B cell (primary cell): ENCODE measurements around the gene HOXD12. TPM values are rescaled to one million over a fixed set of nuclear protein-coding genes. Genes with fewer than 3 reads are reported as not detected.

Experiments used
- ATAC-seq: fragments of 200-7000 bp; cut with Tn5 transposase; one replicate; pipeline ENCODE4 v1.10.0; 2021; ENCODE audit warnings: low read depth, mild to moderate bottlenecking, moderate number of reproducible peaks, moderate library complexity
- CTCF ChIA-PET: fragments of 350-600 bp; sonication (Branson Sonifier 250); formaldehyde crosslinking; loops from one replicate; lab custom pipeline; 2021; ENCODE audit warnings: antibody characterized with exemption, inconsistent platforms; lab: Charles Lee
- POLR2A ChIA-PET: fragments of 350-600 bp; sonication (Branson Sonifier 250); formaldehyde crosslinking; loops from one replicate; lab custom pipeline; 2021; ENCODE audit warnings: antibody characterized with exemption; lab: Charles Lee
- DNase-seq: peaks from one replicate; pipeline ENCODE4 v3.0.0; 2013
- H2AFZ ChIP-seq: 2 replicates; pipeline ENCODE4 v1.6.1; 2012; ENCODE audit warnings: mild to moderate bottlenecking, low read depth, low read length; ENCODE audit not compliant: insufficient read depth, poor library complexity, severe bottlenecking
- H3K27ac ChIP-seq, 2 donors: 1 replicate in 1 of 2; 2 replicates in 1 of 2; pipeline ENCODE4 v1.5.1; 2012 to 2013; ENCODE audit warnings: low read length in 2 of 2, mild to moderate bottlenecking in 2 of 2, moderate library complexity in 1 of 2
- H3K27me3 ChIP-seq, 4 experiments: fragments of 200-600 bp in 1 of 4; sonication (generic) in 1 of 4; replicated peaks in 1 of 4; 1 replicate in 2 of 4; 2 replicates in 2 of 4; pipeline versions ENCODE4 v1.6.1 to v1.7.0; 2013 to 2016; ENCODE audit warnings: low read length in 3 of 4, mild to moderate bottlenecking in 2 of 4, mixed read lengths in 1 of 4, moderate library complexity in 1 of 4; ENCODE audit not compliant: insufficient read depth in 4 of 4, control insufficient read depth in 3 of 4; ENCODE audit errors: control extremely low read depth in 1 of 4
- H3K36me3 ChIP-seq, 2 experiments: replicated peaks in 1 of 2; 1 replicate in 1 of 2; 2 replicates in 1 of 2; pipeline versions ENCODE4 v1.6.1 to v1.7.1; 2013; ENCODE audit warnings: low read length in 1 of 2; ENCODE audit not compliant: insufficient read depth in 2 of 2, control insufficient read depth in 1 of 2; ENCODE audit errors: control extremely low read depth in 1 of 2, extremely low read depth in 1 of 2
- H3K4me1 ChIP-seq, 2 donors: fragments of 200-600 bp in 1 of 2; sonication (generic) in 1 of 2; 1 replicate in 1 of 2; 2 replicates in 1 of 2; pipeline versions ENCODE4 v1.5.1 to v1.6.1; 2013 to 2017; ENCODE audit warnings: low read length in 2 of 2; ENCODE audit not compliant: control insufficient read depth in 2 of 2, insufficient read depth in 2 of 2
- H3K4me2 ChIP-seq: replicated peaks from 2 replicates; pipeline ENCODE3; 2012; ENCODE audit warnings: mild to moderate bottlenecking, low read depth, low read length; ENCODE audit not compliant: poor library complexity, severe bottlenecking
- H3K4me3 ChIP-seq, 5 experiments: fragments of 200-600 bp in 1 of 5; sonication (generic) in 1 of 5; 1 replicate in 3 of 5; 2 replicates in 2 of 5; pipeline versions ENCODE4 v1.5.1 to v1.7.0; 2011 to 2016; ENCODE audit warnings: low read length in 4 of 5, mild to moderate bottlenecking in 4 of 5, low read depth in 2 of 5, control low read depth in 1 of 5, moderate library complexity in 1 of 5; ENCODE audit not compliant: insufficient read depth in 1 of 5; ENCODE audit errors: control extremely low read depth in 1 of 5, extremely low read depth in 1 of 5
- H3K79me2 ChIP-seq: fragments of 200-600 bp; sonication (generic); one replicate; pipeline ENCODE4 v1.6.0; 2016; ENCODE audit warnings: low read length; ENCODE audit not compliant: control insufficient read depth, insufficient read depth
- H3K9ac ChIP-seq: fragments of 200-600 bp; sonication (generic); 2 replicates; pipeline ENCODE4 v1.6.1; 2017; ENCODE audit warnings: mild to moderate bottlenecking, low read length, moderate library complexity
- H3K9me3 ChIP-seq, 3 donors: one replicate each; pipeline versions ENCODE4 v1.6.1 to v1.7.1; 2013; ENCODE audit warnings: low read length in 2 of 3; ENCODE audit not compliant: control insufficient read depth in 2 of 3, insufficient read depth in 1 of 3; ENCODE audit errors: control extremely low read depth in 1 of 3
- H4K20me1 ChIP-seq: 2 replicates; pipeline ENCODE4 v1.6.0; 2012; ENCODE audit warnings: mild to moderate bottlenecking, low read length; ENCODE audit not compliant: insufficient read depth, control insufficient read depth, poor library complexity, severe bottlenecking
- H3K27ac Mint-ChIP-seq: one replicate; pipeline ENCODE4 v1.8.0; 2021; ENCODE audit warnings: mixed read lengths
- H3K27me3 Mint-ChIP-seq: one replicate; pipeline ENCODE4 v1.8.0; 2021; ENCODE audit warnings: mixed read lengths
- H3K4me1 Mint-ChIP-seq: one replicate; pipeline ENCODE4 v1.8.0; 2021; ENCODE audit warnings: mixed read lengths
- H3K4me3 Mint-ChIP-seq: one replicate; pipeline ENCODE4 v1.8.0; 2021; ENCODE audit warnings: mixed read lengths
- H3K9me3 Mint-ChIP-seq: one replicate; pipeline ENCODE4 v1.8.0; 2022; ENCODE audit warnings: mixed read lengths; ENCODE audit not compliant: insufficient read depth
- CTCF ChIP-seq: fragments of 200-600 bp; IDR thresholded peaks from one replicate; pipeline ENCODE4 v1.8.0; 2022; ENCODE audit warnings: antibody characterized with exemption, mild to moderate bottlenecking
- EZH2 ChIP-seq: IDR thresholded peaks from 2 replicates; pipeline ENCODE4 v1.6.1; 2012; ENCODE audit warnings: borderline replicate concordance, low read depth, mild to moderate bottlenecking, moderate library complexity, low read length; ENCODE audit not compliant: insufficient read depth, poor library complexity, severe bottlenecking
- WGBS: methylation state at CpG from one replicate; pipeline ENCODE4 v1.1.5; 2013; ENCODE audit warnings: missing lambda C conversion rate; ENCODE audit not compliant: insufficient coverage; 5-methylcytosine and 5-hydroxymethylcytosine counted together
- intact Hi-C: fragments of 100-400 bp; cut with micrococcal nuclease; formaldehyde crosslinking; loops from one replicate; pipeline ENCODE4 v1.10.0; 2022
- polyA plus RNA-seq: library from polyadenylated mRNA; depleted of rRNA; stranded (reverse); fragments of >200 nt; gene quantifications from 2 replicates; pipeline ENCODE4 v1.2.3, GENCODE V29; 2012
- total RNA-seq, 2 donors: library from RNA; stranded (reverse); fragments of 120-200 nt in 1 of 2; gene quantifications; 1 replicate in 1 of 2; 2 replicates in 1 of 2; pipeline versions ENCODE4 v1.2.3 to v1.2.4, GENCODE V29; 2013 to 2022

The HOXD12 gene
- total and polyA plus RNA-seq, 2 donors (not counting 1 experiment from before 2014, with no cell fraction given): not detected

DNA sequence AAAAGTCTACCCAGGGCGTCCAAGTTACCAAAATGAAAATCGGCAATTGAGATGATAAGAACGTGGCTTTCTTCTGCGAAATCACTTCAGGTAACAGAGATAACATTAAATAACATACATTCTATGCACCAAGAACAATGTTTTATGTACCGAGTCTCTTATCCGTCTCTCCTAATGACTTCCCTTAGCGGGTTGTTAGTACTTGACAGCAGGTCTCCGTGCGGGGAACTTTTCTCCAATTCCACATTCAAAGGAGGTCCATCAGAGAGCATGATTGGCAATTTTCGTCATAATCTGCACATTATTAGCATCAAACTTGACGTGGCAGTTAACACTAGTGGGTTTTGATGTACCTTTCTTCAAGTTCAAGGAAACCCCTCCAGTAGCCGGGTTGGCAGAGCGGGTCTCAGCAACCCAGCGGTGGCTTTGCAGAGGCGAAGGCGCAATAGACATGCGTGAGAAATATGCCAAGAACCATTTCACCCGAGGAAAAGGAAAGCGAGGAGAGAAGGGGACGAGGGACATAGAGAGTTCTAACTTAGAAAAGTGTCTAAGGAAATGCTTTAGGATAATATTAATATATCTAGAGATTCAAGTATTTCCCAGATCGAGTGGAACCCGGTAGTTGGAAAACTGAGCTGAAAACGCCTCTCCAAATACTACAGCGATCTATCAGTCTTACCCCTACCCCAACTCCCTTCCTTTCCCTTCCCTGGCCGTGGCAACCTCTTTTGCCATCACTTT lies 20.9 kb upstream of the HOXD12 start:
- H2AFZ ChIP-seq: no peak overlapping the region
- 18% methylated on average over 11 of the region's 25 CpGs for WGBS
- H3K79me2 ChIP-seq: no peaks in the 10 kb centered on the region
- no peak overlapping the region for H3K4me2 ChIP-seq
- peaks cover 3% of the 10 kb centered on the region for H3K9me3 Mint-ChIP-seq
- no peak overlapping the region for H3K9ac ChIP-seq
- peaks cover 7 to 49% (median 22%) of the 10 kb centered on the region in 3 donors for H3K9me3 ChIP-seq
- H3K4me1 Mint-ChIP-seq: peaks cover 5% of the 10 kb centered on the region
- POLR2A ChIA-PET: no interaction called here
- H3K4me1 ChIP-seq: peaks cover 3 to 18% of the 10 kb centered on the region in 2 donors
- H3K27me3 Mint-ChIP-seq: peaks cover 65% of the 10 kb centered on the region
- no peak overlapping the region for H3K27ac ChIP-seq
- no peak for ATAC-seq
- DNase-seq: peak; percentile 39
- H4K20me1 ChIP-seq: no peaks in the 10 kb centered on the region
- no peak for TF ChIP-seq CTCF
- H3K27me3 ChIP-seq: peaks cover 0 to 86% (median 71%) of the 10 kb centered on the region in 4 experiments
- no peak overlapping the region for H3K4me3 Mint-ChIP-seq
- H3K27ac Mint-ChIP-seq: peak overlapping the region; percentile 64
- CTCF ChIA-PET: interaction anchor here (1.4 kb wide), 1 partner anchor 49 kb away, joined by 5 read pairs; no protein-coding TSS in a partner anchor
- intact Hi-C loops: loop anchor here (5.0 kb wide), 1 partner anchor 54 kb away; no protein-coding TSS in a partner anchor
- H3K36me3 ChIP-seq: no peaks in the 10 kb centered on the region
- H3K4me3 ChIP-seq: no peak overlapping the region

- intact Hi-C loops: loop anchor here (5.0 kb wide), 1 partner anchor 53 kb away; no protein-coding TSS in a partner anchor
- ATAC-seq: no peak
- H3K27ac ChIP-seq: no peak overlapping the region
- CTCF ChIA-PET: interaction anchor here (1.4 kb wide), 1 partner anchor 48 kb away, joined by 5 read pairs; no protein-coding TSS in a partner anchor
- H4K20me1 ChIP-seq: no peaks in the 10 kb centered on the region
- POLR2A ChIA-PET: no interaction called here
- peak overlapping the region; percentile 28 for H3K4me2 ChIP-seq
- peak overlapping the region; percentile 57 for H3K4me3 Mint-ChIP-seq
- no peak for TF ChIP-seq CTCF
- TF ChIP-seq EZH2: no peak
- no peak overlapping the region for H3K9ac ChIP-seq
- H3K79me2 ChIP-seq: no peaks in the 10 kb centered on the region
- H3K4me1 ChIP-seq: peaks cover 3 to 18% of the 10 kb centered on the region in 2 donors
- peak; percentile 34 for DNase-seq
- peaks cover 3% of the 10 kb centered on the region for H3K9me3 Mint-ChIP-seq
- peaks cover 70% of the 10 kb centered on the region for H3K27me3 Mint-ChIP-seq
- peak overlapping the region; percentile 64 for H3K27ac Mint-ChIP-seq
- H2AFZ ChIP-seq: no peak overlapping the region
- H3K4me3 ChIP-seq: no peak overlapping the region
- no peaks in the 10 kb centered on the region for H3K36me3 ChIP-seq
- H3K27me3 ChIP-seq: peaks cover 0 to 86% (median 73%) of the 10 kb centered on the region in 4 experiments
- peaks cover 5% of the 10 kb centered on the region for H3K4me1 Mint-ChIP-seq
- H3K9me3 ChIP-seq: peaks cover 7 to 55% (median 27%) of the 10 kb centered on the region in 3 donors
- 10% methylated on average over 24 of the region's 30 CpGs for WGBS
Measured at GRCh38 chr2:176079285-176079830, 20.2 kb upstream of the HOXD12 start.
